ENCODE results near the gene LMCD1. TPM values are rescaled to one million over a fixed set of nuclear protein-coding genes. Genes with fewer than 3 reads are reported as not detected.

Gene LMCD1
- polyA plus RNA-seq, 1 experiment: 39.1 TPM

- no peaks in the 10 kb centered on the region for H3K9me3 ChIP-seq (ENCODE audit: control insufficient read depth, insufficient read depth, low read length)
- POLR2A ChIA-PET: no interaction called here
- no peak for DNase-seq (ENCODE audit: low read depth, low spot score)
Measured at GRCh38 chr3:8606701-8607231, 105.1 kb downstream of the LMCD1 start.

GRCh38 chr3:8607234-8608040 is 105.8 kb downstream of the LMCD1 start:
- Histone ChIP-seq H3K27me3 (ENCODE audit: control insufficient read depth, insufficient read depth, low read length) (peaks cover 3% of the 10 kb centered on the region), H3K4me3 (ENCODE audit: low read depth, low read length) (no peak overlapping the region), H3K9me3 (ENCODE audit: control insufficient read depth, insufficient read depth, low read length) (no peaks in the 10 kb centered on the region), H3K27ac (ENCODE audit: low read depth, low read length) (no peak overlapping the region)
- peak; percentile 37 for DNase-seq (ENCODE audit: low read depth, low spot score)
- ChIA-PET CTCF (interaction anchor here (0.7 to 4.1 kb wide), 12 partner anchors 12 to 282 kb away, joined by 3 to 44 read pairs (median 4); no protein-coding TSS in a partner anchor), POLR2A (no interaction called here)
- TF ChIP-seq CTCF (IDR thresholded peaks at IDR 0.05; ENCODE audit: low read depth, low read length): peak; percentile 60

More at GRCh38 chr3:8606701-8607231, 105.1 kb downstream of the LMCD1 start:
- H3K27ac ChIP-seq (ENCODE audit: low read depth, low read length): no peak overlapping the region
- no peak overlapping the region for H3K4me3 ChIP-seq (ENCODE audit: low read depth, low read length)
- TF ChIP-seq CTCF (IDR thresholded peaks at IDR 0.05; ENCODE audit: low read depth, low read length): no peak
- CTCF ChIA-PET: interaction anchor here (0.8 to 4.1 kb wide), 8 partner anchors 15 to 282 kb away, joined by 3 to 44 read pairs (median 5); no protein-coding TSS in a partner anchor
- peaks cover 3% of the 10 kb centered on the region for H3K27me3 ChIP-seq (ENCODE audit: control insufficient read depth, insufficient read depth, low read length)

GRCh38 chr3:8608041-8608790 is 106.6 kb downstream of the LMCD1 start:
- no peak for TF ChIP-seq CTCF (IDR thresholded peaks at IDR 0.05; ENCODE audit: low read depth, low read length)
- Histone ChIP-seq H3K27me3 (ENCODE audit: control insufficient read depth, insufficient read depth, low read length) (peaks cover 3% of the 10 kb centered on the region), H3K4me3 (ENCODE audit: low read depth, low read length) (no peak overlapping the region), H3K9me3 (ENCODE audit: control insufficient read depth, insufficient read depth, low read length) (no peaks in the 10 kb centered on the region), H3K27ac (ENCODE audit: low read depth, low read length) (no peak overlapping the region)
- DNase-seq (ENCODE audit: low read depth, low spot score): no peak
- ChIA-PET POLR2A (no interaction called here), CTCF (interaction anchor here (0.7 to 4.1 kb wide), 8 partner anchors 11 to 283 kb away, joined by 3 to 44 read pairs (median 4); no protein-coding TSS in a partner anchor)

- Histone ChIP-seq H3K27me3 (ENCODE audit: control insufficient read depth, insufficient read depth, low read length) (peaks cover 3% of the 10 kb centered on the region), H3K4me3 (ENCODE audit: low read depth, low read length) (no peak overlapping the region), H3K27ac (ENCODE audit: low read depth, low read length) (no peak overlapping the region), H3K9me3 (ENCODE audit: control insufficient read depth, insufficient read depth, low read length) (no peaks in the 10 kb centered on the region)
- TF ChIP-seq CTCF (IDR thresholded peaks at IDR 0.05; ENCODE audit: low read depth, low read length): no peak
- ChIA-PET POLR2A (no interaction called here), CTCF (interaction anchor here (0.8 to 4.1 kb wide), 2 partner anchors 166 to 167 kb away, joined by 3 to 44 read pairs; no protein-coding TSS in a partner anchor)
- no peak for DNase-seq (ENCODE audit: low read depth, low spot score)
Measured at GRCh38 chr3:8608791-8609467, 107.3 kb downstream of the LMCD1 start.
